GM23248 (cell line): ENCODE measurements around the gene LRFN2.

Experiments
- EZH2 ChIP-seq: fragments of 200-600 bp; sonication (generic); IDR thresholded peaks from 2 replicates; pipeline ENCODE4 v1.6.1; 2018; ENCODE audit warnings: antibody characterized with exemption, mild to moderate bottlenecking; ENCODE audit not compliant: insufficient read depth, poor library complexity, severe bottlenecking
- EZH2phosphoT487 ChIP-seq: fragments of 200-600 bp; sonication (generic); IDR thresholded peaks from 2 replicates; pipeline ENCODE4 v1.6.1; 2018; ENCODE audit warnings: antibody characterized with exemption, moderate library complexity, mild to moderate bottlenecking, low read depth; ENCODE audit not compliant: insufficient read depth

DNA sequence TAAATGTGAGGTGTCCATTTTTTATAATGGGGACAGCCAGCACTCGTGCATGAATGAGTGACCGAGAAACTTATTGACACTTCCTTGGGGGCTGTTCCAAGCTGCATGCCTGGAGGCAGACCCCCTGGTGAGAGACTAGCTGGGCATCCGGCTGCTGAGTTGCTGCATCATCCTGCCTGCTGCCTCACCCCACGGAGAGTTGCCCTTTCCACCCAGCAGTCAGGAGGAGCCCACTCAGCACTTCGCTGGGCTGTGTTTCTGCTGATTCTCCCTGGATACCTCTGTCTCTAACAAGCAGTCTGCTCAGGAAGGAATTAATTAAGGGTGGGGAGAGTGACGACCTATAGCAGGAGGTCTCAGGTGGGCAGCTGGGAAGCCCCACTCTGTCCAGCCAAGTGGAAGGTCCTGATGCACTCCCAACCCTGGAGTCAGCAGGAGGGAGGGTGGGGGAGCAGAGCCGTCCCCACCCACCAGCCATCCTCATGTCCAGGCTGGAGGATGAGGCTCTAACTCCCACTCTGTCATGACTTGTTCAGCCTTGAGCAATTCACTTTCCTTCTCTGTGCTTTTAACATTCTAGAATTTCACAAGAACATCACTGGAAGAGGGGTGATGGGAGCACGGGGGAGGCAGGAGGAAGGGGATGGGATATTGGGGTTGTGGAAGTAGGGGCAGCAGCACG is 177.3 kb downstream of the LRFN2 start:
- no peak for TF ChIP-seq EZH2
- no peak for TF ChIP-seq EZH2phosphoT487
